ENCODE data around the gene SPRR2D. TPM values are rescaled to one million over a fixed set of nuclear protein-coding genes. Genes with fewer than 3 reads are reported as not detected.
"Not testable (repeated sequence)": the region's sequence is repeated elsewhere in the genome, so short reads cannot be mapped to it uniquely, and the experiment has no call there.

Gene SPRR2D
- total RNA-seq: not detected

GRCh38 chr1:153040950-153041631, at the start of gene SPRR2D:
TSS of gene SPRR2D (minus strand) at chr1:153041120. CDS start at chr1:153040346, 774 bp downstream.
- DNase-seq: no peak

GRCh38 chr1:153087652-153088051, 46.7 kb upstream of the SPRR2D start:
- DNase-seq: no peak

- no peak for DNase-seq
Observed at GRCh38 chr1:153081736-153082135, 40.8 kb upstream of the SPRR2D start.

- no peak for DNase-seq
Observed at GRCh38 chr1:153072806-153073726, 32.1 kb upstream of the SPRR2D start.

- DNase-seq: no peak
Observed at GRCh38 chr1:153071511-153071910, 30.6 kb upstream of the SPRR2D start, which contains the start of gene SPRR2B. TSS of gene SPRR2B (minus strand) at chr1:153071611. CDS start at chr1:153070839, 772 bp downstream.

DNA sequence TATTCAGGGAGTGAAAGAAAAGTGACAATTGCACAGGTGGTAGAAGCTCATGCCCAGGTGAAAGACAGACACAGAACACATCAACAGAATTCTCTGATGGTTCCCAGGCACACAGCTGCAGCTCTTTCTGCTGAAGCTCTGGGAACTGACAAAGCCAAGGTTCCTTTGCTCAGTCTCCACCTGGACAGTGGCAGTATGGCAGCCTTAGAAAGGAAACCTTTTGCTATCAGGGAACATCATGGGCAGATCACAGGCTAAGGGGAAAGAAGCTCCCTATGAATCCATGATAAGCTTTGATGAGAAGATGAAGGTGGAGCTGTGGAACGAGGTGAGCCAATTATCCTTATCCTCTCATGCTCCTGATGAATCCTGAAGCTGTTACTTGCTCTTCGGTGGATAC, 29.3 kb upstream of the SPRR2D start:
- no peak for DNase-seq

GRCh38 chr1:153058826-153059784, 18.2 kb upstream of the SPRR2D start:
- DNase-seq: no peak

DNA sequence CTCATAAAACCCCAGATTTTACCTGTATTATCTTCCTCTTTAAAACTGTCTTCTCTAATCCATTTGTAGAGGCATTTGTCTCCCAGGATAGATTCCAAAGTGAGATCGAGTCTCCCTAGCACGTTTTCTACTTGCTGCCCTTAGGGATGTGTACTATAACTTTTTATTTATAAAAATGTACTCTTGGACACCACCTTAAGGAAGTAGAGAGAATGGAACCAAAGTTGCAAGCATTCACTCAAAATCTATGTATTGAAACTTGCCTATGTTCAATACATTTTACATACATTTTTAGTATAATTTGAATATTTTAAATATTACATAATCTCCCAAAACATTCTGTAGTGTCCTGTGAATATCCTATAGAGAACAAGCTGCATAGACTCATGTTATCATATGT, 17.2 kb upstream of the SPRR2D start:
- no peak for DNase-seq

DNA sequence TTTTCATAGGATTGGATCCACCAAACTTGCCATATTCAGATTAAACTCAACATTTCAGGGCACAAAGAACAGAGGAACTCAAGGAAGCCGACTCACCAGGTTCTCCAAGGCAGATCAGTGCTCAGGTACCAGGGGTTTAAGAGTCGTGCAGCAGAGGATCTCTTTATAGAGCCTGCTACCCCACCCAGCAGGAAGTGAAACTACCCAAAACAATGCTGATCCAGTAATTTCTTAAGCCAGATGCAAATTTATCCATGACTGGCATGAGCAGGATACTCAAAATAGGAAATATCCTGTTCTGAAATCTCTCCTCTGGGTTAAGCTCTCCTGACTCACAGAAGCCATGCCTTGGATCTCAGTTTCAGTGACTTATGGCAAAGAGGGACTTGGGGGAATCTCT, 16.5 kb upstream of the SPRR2D start, which contains the start of gene SPRR2A:
Gene SPRR2A, minus strand, starts transcription at position 138 of the 400 bp plus-strand sequence. CDS start 777 bp downstream, outside the sequence.
- no peak for DNase-seq

- DNase-seq: not testable (repeated sequence)
Observed at GRCh38 chr1:153056111-153056510, 15.2 kb upstream of the SPRR2D start.

DNA sequence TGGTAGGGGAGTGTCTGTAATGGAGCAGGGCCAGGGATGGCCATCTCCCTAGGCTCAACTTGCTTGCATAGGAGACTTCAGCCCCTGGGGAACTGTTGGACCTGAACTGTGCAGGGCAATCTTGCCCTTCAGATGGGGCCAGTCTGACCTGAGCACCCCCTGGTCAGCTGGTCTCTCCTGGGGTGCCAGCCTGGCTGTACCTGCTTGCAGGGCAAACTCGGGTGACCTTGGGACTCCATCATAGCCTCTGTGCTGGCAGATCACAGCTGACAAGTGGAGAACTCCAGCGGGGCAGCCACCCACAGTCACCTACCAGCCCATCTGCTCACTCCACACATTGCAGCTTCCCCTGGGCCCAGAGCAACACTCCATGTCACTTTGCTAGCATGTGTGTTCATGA, 8.3 kb upstream of the SPRR2D start:
- DNase-seq: no peak

DNA sequence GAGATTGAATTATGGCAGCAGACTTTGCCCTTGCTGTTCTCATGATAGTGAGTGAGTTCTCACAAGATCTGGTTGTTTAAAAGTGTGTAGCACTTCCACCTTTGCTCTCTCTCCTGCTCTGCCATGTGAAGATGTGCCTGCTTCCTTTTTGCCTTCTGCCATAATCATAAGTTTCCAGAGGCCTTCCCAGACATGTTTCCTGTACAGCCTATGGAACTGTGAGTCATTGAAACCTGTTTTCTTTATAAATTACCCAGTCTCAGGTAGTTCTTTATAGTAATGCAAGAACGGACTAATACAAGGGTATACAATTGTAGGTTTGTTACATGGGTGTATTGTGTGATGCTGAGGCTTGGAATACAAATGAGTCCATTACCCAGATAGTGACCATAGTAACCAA, 5.7 kb downstream of the SPRR2D start:
- no peak for DNase-seq

DNA sequence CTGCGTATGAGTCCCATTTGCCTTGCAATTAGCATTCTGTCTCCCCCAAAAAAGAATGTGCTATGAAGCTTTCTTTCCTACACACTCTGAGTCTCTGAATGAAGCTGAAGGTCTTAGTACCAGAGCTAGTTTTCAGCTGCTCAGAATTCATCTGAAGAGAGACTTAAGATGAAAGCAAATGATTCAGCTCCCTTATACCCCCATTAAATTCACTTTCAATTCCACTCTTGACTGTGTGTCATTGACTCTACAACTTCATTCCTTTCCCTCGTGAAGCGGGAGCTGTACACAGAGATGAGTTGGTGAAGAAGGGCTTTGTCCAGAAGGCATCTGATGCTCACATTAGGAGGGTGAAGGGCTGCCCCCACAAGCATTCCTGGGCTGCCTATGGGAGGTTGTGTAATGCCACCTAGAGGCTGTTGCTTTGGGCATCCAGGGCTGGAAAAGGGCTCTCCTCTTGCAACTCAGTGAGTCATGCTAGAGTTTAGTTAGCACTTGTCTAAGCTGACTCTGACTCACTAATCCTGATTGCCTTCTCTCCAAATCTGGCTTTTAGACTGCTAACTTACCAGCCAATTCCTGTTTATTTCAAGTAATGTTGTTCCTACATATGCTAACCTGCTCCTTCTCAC, 8.1 kb downstream of the SPRR2D start:
- DNase-seq: no peak

- DNase-seq: no peak
Observed at GRCh38 chr1:153032073-153032472, 8.8 kb downstream of the SPRR2D start.

DNA sequence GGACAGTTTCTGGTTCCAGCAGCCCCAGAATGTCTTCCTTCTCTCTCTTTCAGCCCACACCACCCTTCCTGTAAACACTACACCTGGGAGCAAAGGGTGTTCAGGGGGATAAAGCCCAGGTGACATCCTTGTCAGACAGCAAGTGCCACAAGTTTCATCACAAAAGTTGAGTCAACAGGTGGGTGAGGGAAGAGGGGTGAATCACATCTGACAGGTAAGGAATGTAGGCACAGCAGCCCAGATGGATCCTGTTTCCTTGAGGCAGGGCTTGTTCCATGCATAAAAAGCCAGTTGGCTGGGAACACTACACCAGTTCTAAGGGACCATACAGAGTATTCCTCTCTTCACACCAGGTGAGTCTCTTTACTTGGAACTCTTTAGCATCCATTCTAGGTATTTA, 10.0 kb downstream of the SPRR2D start, which contains the start of gene SPRR1B:
Gene SPRR1B, plus strand, starts transcription at position 309 of the 400 bp plus-strand sequence. CDS start 1,143 bp downstream, outside the sequence.
- no peak for DNase-seq

GRCh38 chr1:153028766-153029165, 12.2 kb downstream of the SPRR2D start:
- no peak for DNase-seq

- DNase-seq: no peak
Observed at GRCh38 chr1:153025797-153026196, 15.1 kb downstream of the SPRR2D start.

DNA sequence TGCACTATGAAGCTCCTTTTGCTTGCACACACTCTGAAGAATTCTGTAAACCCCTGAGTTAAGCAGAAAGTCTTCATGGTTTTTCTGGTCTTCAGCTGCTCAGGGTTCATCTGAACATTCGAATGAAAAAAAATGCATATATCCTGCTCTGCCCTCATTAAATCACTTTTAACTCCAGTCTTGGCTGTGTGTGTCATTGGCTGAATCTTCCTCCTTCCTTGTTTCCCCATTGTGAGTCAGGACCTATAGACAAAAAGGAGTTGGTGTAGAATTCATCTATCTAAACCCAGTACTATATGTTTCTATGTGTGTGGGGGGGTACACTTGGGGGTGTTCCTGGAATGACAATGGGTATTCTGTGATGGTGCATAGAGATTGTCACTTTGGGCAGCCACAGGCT, 16.5 kb downstream of the SPRR2D start:
- DNase-seq: no peak

- DNase-seq: no peak
Observed at GRCh38 chr1:153023109-153023508, 17.8 kb downstream of the SPRR2D start.

GRCh38 chr1:153022340-153022739, 18.6 kb downstream of the SPRR2D start:
- DNase-seq: not testable (repeated sequence)

DNA sequence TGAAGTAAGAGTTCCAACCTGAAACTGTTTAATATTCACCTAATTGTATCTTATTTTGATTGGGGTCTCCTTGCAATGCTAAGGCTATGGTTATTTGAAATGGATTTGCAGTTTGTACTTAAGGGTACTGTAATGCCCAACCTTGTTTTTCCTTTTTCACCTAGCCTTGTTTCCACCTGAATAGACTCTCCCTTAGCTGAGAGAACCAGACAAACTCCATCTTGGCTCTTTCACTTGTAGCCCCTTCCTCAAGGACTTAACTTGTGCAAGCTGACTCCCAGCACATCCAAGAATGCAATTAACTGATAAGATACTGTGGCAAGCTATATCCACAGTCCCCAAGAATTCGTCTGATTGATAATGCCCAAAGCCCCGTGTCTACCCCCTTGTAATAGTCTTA, 19.1 kb downstream of the SPRR2D start:
- DNase-seq: not testable (repeated sequence)

- DNase-seq: not testable (repeated sequence)
Observed at GRCh38 chr1:153011235-153011758, 29.6 kb downstream of the SPRR2D start.

All from effector CD4-positive, alpha-beta T cell (primary cell).